ENCODE results near the gene HACD2.
"Not testable (repeated sequence)": the region's sequence is repeated elsewhere in the genome, so short reads cannot be mapped to it uniquely, and the experiment has no call there.

HACD2 gene

DNA sequence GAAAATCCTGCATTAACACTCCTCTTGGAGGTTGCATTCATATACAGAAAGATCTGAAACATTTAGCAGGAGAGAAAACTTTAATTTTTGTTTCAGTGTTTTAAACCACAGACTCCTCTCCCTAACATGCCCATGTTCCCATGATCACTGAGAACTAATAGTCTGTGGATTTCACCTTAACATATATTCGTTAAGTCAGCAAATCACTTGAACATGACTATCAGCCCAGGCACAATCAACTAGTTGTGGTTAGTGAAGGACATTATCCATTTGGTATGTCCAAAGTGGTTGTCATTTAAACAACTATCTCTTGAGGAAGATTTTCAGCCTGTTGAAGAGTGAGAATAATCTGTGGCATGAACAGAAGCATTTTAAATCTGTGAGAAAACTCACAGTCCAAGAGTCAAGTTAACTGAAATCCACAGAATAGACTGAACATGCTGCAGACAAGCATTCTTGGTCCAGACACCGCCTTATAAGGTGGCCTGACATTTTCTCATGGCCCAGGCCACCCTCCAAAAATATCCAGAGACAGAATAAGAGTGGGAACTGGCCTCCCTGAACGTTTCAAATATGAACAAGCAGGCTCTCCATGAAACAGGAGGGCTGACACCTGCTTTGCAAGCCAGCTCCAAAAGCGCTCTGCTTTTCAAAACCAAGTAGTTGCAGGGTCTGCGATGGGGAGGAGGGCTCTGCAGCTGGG, 96.1 kb downstream of the HACD2 start:
- in situ Hi-C loops (cut with MboI; ENCODE audit: low sequenced_read_pairs), result no loop called here

GRCh38 chr3:123487063-123487462, 97.8 kb downstream of the HACD2 start:
- in situ Hi-C loops (cut with MboI; ENCODE audit: low sequenced_read_pairs), result not testable (repeated sequence)

DNA sequence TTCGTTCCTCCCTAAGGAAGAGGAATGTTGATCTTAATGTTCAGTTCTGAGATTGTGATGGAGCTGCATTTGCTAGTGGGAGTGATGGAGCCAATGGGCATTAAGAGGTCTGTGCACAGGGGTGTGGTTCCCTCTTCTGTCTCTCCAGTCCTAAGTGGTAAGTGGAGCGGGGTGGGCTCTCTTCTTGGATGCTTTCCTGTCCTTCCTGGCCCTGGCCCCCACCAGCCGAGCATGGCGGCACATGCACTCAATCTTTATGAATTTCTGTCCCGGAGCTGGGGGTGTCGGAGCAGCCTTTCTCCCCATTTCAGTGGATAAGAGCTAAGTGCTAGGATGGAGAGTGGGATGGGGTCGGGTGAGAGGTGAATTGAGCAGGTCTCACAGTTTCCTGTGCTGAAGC, 98.4 kb downstream of the HACD2 start:
- in situ Hi-C loops (cut with MboI; ENCODE audit: low sequenced_read_pairs), result no loop called here

DNA sequence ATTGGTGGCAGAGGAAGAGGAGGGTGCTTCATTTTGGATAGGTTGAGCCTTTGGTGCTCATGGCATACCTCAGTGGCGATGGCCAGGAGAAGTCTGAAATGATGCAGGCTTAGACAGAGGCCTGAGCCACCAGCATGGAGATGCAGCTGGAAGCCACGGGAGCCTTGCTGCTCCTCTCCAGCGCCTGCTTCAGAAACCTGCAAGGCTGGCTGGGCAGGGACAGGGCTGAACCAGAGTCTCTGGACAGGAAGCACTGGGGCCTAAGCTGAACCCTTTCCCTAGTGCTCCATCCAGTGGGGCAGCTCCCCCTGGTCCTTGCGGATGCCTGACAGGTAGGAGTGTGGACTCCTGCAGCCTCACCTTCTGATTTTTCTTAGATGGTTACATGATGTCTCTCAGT, 99.3 kb downstream of the HACD2 start:
- in situ Hi-C loops (cut with MboI; ENCODE audit: low sequenced_read_pairs), result no loop called here

DNA sequence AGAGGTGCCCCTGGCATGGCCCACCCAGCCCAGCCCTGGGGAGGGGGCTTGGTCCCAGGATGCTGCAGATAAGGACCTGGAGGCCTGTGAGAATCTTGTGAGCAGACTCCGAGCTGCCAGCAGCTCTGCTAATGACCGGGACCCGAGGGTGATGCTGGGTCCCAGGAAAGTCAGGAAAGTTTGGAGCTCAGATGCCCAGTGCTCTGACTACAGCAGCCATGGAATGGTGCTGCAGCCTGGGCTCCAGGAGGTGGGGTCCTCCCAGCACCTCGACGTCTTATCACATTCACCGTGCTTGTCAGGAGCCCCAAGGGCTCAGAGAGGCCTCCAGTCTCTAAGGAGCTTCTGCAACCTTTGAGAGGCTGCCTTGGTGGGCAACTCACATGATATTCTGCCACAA, 101.7 kb downstream of the HACD2 start:
- in situ Hi-C loops (cut with MboI; ENCODE audit: low sequenced_read_pairs), result no loop called here

DNA sequence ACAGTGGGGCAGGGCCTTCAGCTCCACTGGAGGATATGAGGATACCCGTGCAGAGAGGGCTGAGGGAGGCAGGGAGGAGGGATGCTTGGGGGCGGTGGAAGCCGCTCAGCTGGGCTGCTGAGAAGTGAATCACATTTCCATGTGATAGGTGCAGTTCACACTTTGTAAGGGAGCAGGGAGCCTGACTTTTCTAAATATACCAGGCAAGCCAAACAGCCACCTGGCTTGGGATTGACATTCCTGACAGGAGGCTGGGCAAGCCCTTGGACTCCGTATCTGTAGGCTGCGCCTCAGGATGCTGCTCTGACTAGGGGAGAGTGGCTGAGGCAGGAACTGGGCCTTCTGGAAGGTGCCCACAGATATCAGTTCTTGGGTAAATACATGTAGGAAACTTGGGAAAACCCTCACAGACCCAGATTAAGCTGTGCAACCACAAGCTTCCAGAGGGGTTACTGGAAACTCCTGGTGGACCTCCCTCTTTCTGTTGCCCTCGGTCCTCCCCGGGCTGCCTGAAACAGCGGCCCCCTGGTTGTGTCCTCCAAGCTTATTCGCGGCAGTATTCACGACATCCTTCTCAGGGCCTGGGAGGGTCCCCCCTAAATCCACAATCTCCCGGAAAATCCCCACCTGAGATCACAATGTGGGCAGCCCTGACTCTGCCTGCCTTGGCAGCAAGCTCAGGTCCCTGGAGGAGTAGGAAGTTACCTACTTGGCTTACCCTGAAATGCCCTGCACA, 103.0 kb downstream of the HACD2 start:
- in situ Hi-C loops (cut with MboI; ENCODE audit: low sequenced_read_pairs), result no loop called here

DNA sequence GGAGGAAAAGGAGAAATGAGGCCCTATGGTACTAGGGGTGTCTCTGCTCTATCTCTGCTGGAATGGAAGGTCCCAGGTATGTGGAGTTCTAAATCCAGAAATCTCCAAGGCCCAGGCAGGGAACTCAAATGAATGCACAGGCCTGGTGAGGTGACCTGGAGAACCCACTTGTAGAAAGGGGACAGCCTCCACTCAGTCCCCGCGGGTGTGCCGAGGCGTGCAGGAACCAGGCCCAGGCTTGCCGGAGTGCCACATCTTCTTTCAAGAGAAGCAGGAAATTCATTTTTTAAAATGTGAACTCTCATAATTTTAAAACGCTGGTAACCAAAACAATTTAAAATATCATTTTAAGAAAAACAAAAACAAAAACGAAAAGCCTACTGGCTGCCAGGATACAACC, 103.8 kb downstream of the HACD2 start:
- in situ Hi-C loops (cut with MboI; ENCODE audit: low sequenced_read_pairs), result no loop called here

- in situ Hi-C loops (cut with MboI; ENCODE audit: low sequenced_read_pairs), result no loop called here
Observed at GRCh38 chr3:123480428-123480827, 104.4 kb downstream of the HACD2 start.

- in situ Hi-C loops (cut with MboI; ENCODE audit: low sequenced_read_pairs), result no loop called here
Observed at GRCh38 chr3:123479891-123480290, 105.0 kb downstream of the HACD2 start.

DNA sequence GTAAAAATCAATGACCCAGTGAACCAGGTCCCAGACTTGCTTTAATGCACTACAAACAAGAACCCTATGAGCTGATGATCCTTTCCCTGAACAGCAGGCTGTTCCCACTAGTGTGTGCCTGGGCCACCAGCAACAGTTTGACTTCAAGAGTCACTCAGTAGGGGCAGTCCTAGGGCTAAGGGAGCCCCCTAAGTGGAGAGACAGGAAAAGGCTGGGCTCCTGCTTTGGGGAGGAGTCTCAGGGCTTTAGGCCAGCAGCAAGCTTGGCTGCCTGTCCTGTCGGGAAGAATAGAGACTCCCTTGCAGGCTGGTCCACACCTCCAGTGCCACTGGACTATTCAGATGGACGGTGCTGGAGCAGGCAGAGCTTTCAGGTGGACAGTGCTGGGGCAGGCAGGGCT, 106.5 kb downstream of the HACD2 start:
- in situ Hi-C loops (cut with MboI; ENCODE audit: low sequenced_read_pairs), result no loop called here

- in situ Hi-C loops (cut with MboI; ENCODE audit: low sequenced_read_pairs), result no loop called here
Observed at GRCh38 chr3:123476967-123477750, 107.7 kb downstream of the HACD2 start.

DNA sequence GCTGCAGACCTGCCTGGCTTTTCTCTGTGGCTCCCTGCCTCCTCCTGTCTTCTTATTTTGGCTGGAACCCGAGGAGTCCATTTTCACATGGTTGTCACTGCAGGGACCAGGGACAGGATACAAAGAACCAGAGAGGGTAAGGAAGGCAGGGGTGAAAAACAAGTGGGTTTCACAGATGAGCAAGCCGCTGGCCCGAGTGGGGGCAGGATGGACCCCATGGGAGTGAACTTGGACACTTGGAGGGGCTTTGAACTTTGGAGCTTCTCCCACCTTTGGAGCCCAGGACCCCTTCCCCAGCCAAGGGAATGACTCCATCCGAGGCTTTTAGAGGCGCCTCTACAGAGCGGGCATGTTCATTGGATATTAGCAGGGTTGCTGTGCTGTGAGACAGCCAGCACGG, 109.1 kb downstream of the HACD2 start:
- in situ Hi-C loops (cut with MboI; ENCODE audit: low sequenced_read_pairs), result no loop called here

- in situ Hi-C loops (cut with MboI; ENCODE audit: low sequenced_read_pairs), result no loop called here
Observed at GRCh38 chr3:123471106-123471505, 113.7 kb downstream of the HACD2 start.

DNA sequence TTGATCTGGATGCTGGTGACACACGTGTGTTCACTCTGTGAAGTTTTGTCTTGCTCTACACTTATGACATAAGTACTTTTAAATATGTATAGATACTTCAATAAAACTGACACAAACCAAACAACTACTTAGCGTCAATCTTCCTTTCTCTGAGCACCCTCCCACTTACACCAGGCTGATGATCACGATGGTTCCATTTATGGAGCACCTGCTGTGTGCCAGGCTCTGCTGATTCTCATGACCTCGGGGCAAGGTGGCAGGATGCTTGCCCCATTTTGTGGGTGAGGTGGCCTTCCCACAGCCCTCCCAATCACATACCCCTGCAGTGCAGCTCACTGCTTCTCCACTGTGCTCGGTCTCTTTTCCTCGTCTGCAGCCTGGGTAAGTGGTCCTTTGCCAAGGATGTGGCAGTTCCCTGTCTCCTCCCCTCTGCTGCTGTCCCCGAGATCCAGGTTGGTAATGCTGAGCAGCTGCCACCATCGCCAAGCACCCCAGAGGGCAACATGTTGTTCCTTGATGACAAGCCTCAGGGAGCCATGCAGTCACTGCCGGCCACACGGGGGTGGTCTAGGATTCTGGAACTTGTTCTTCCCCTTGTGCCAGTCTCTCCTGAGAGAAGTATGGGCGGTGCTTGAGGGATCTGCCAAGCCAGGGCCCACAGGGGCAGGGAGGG, 115.4 kb downstream of the HACD2 start:
- in situ Hi-C loops (cut with MboI; ENCODE audit: low sequenced_read_pairs), result no loop called here

DNA sequence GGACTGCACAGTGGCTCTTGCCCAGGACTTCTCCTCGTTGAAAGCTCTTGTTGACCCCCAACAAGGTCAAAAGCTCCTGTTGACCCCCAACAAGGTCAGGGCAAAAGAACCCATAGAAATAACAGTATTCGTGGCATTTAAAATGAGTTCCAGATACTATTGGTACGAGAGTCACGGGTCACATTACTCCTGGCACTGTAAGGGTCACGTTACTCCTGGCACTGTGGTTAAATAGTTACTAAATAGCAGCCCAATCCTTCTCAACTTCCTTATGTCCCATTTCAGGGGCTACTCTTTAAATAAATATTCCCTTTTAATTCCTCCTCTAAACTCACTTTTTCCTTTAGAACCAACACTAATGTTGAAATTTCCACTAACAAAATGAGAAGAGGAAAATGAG, 117.8 kb downstream of the HACD2 start:
- in situ Hi-C loops (cut with MboI; ENCODE audit: low sequenced_read_pairs), result no loop called here

- in situ Hi-C loops (cut with MboI; ENCODE audit: low sequenced_read_pairs), result no loop called here
Observed at GRCh38 chr3:123464211-123464610, 120.6 kb downstream of the HACD2 start.

GRCh38 chr3:123459862-123460261, 125.0 kb downstream of the HACD2 start:
- in situ Hi-C loops (cut with MboI; ENCODE audit: low sequenced_read_pairs), result no loop called here

DNA sequence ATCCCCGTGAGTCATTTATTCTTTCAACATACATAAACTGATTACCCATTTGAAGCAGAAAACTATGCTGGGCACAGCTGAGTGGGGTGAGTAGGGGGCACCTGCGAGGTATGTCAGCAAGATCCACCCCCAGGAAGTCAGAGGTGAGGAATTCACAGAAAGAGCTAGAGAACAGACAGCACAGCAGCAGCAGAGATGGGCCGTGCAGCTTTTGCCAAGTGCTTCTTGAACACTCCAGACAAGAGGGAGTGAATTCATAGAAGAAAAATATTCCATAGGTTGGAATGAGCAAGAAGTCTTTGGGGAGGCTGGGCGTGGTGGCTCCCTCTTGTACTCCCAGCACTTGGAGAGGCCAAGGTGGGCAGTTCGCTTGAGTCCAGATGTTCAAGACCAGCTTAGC, 126.6 kb downstream of the HACD2 start:
- in situ Hi-C loops (cut with MboI; ENCODE audit: low sequenced_read_pairs), result no loop called here

DNA sequence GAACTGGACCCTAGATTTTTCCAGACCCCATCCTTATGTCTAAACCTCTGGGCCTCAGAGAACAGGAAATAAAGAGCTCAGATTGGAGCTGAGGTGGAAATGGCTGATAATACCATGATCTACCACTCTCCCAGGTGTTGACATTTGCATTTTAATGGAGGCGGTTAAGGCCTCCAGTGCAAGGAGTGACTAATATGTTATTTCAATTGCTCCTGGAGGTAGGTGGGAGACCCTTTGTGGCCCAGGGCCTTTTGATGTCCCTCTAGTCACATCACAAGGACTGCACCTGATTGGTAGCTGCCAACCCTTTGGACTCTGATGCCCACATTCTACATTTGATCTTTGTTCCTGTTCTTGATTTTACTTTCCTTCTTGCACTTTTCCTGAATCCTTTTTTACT, 127.0 kb downstream of the HACD2 start:
- in situ Hi-C loops (cut with MboI; ENCODE audit: low sequenced_read_pairs), result no loop called here

DNA sequence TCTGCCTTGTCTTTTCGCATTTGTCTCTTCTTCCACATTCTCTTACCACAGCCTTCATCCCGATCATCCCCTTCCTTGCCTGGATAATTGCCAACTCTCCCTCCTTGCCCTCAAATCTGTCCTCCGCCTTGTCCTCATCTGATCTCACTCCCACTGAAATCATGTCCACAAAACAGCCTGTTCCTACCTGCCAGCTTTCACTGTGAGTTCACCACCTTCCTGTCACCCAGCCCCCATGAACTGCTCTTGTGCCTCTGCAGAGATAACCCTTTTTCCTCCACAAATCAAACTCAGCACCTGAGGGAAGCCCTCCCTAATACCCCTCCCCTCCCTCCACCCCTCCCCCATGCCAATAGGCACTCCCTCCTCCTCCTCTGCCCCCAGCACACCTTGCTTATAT, 131.2 kb downstream of the HACD2 start:
- in situ Hi-C loops (cut with MboI; ENCODE audit: low sequenced_read_pairs), result no loop called here

GRCh38 chr3:123451186-123451585, 133.7 kb downstream of the HACD2 start:
- in situ Hi-C loops (cut with MboI; ENCODE audit: low sequenced_read_pairs), result no loop called here
